IMR-90 (cell line): Measurements from ENCODE around the gene VPS33A. TPM values are rescaled to one million over a fixed set of nuclear protein-coding genes. Genes with fewer than 3 reads are reported as not detected.

Experiments used
- ATAC-seq: fragments of 200-7000 bp; cut with Tn5 transposase; 2 replicates; pipeline ENCODE4 v1.9.1; 2020; ENCODE audit warnings: low read depth, mild to moderate bottlenecking, moderate library complexity
- BruUV-seq: library from RNA; stranded (reverse); fragments of 400-500 nt; replicated peaks from 2 replicates; lab custom pipeline; 2021; lab: Mats Ljungman, UMichigan
- CTCF ChIA-PET: fragments of 300-600 bp; formaldehyde crosslinking; extraction: SDS; loops from one replicate; lab custom pipeline; 2021; ENCODE audit warnings: antibody characterized with exemption; lab: Yijun Ruan, JAX
- POLR2A ChIA-PET: fragments of 300-600 bp; sonication (Branson Sonifier 250); formaldehyde crosslinking; loops from one replicate; lab custom pipeline; 2022; ENCODE audit warnings: antibody characterized with exemption; ENCODE audit not compliant: unreplicated experiment; lab: Charles Lee
- DNase-seq: peaks from one replicate; pipeline ENCODE4 v3.0.0; 2013
- H2AFZ ChIP-seq: replicated peaks from 2 replicates; pipeline ENCODE3; 2013; ENCODE audit warnings: low read length, mild to moderate bottlenecking; ENCODE audit not compliant: poor library complexity
- H2AK5ac ChIP-seq: 2 replicates; pipeline ENCODE4 v1.6.1; 2013; ENCODE audit warnings: low read depth, low read length, inconsistent platforms
- H2AK9ac ChIP-seq: replicated peaks from 2 replicates; pipeline ENCODE3; 2013; ENCODE audit warnings: mild to moderate bottlenecking, low read depth, low read length, moderate library complexity; ENCODE audit not compliant: poor library complexity
- H2BK120ac ChIP-seq: 2 replicates; pipeline ENCODE4 v1.6.1; 2013; ENCODE audit warnings: low read depth, low read length, inconsistent platforms
- H2BK15ac ChIP-seq: 3 replicates; pipeline ENCODE4 v1.6.1; 2013; ENCODE audit warnings: low read depth, low read length, inconsistent platforms
- H2BK20ac ChIP-seq: 2 replicates; pipeline ENCODE4 v1.6.1; 2013; ENCODE audit warnings: low read depth, mild to moderate bottlenecking, inconsistent platforms, low read length, moderate library complexity
- H2BK5ac ChIP-seq: 2 replicates; pipeline ENCODE4 v1.6.1; 2013; ENCODE audit warnings: mild to moderate bottlenecking, low read depth, low read length, inconsistent platforms; ENCODE audit not compliant: poor library complexity, severe bottlenecking
- H3K14ac ChIP-seq: replicated peaks from 2 replicates; pipeline ENCODE4 v1.6.1; 2013; ENCODE audit warnings: low read depth, low read length, inconsistent platforms
- H3K18ac ChIP-seq: 2 replicates; pipeline ENCODE4 v1.6.1; 2013; ENCODE audit warnings: low read depth, low read length, control low read depth
- H3K23ac ChIP-seq: 2 replicates; pipeline ENCODE4 v1.6.1; 2013; ENCODE audit warnings: low read depth, low read length, inconsistent platforms
- H3K27ac ChIP-seq: 2 replicates; pipeline ENCODE4 v1.5.1; 2013; ENCODE audit warnings: mild to moderate bottlenecking, control low read depth, low read length; ENCODE audit not compliant: insufficient read depth
- H3K27me3 ChIP-seq: 2 replicates; pipeline ENCODE4 v1.6.1; 2013; ENCODE audit warnings: low read length; ENCODE audit not compliant: control insufficient read depth, insufficient read depth
- H3K36me3 ChIP-seq: 2 replicates; pipeline ENCODE4 v1.6.1; 2013; ENCODE audit warnings: low read length, mixed read lengths; ENCODE audit not compliant: control insufficient read depth, insufficient read depth
- H3K4ac ChIP-seq: 2 replicates; pipeline ENCODE4 v1.6.1; 2013; ENCODE audit warnings: low read depth, low read length, inconsistent platforms
- H3K4me1 ChIP-seq: 2 replicates; pipeline ENCODE4 v1.6.1; 2013; ENCODE audit warnings: low read length, mixed read lengths; ENCODE audit not compliant: control insufficient read depth, insufficient read depth
- H3K4me2 ChIP-seq: 2 replicates; pipeline ENCODE4 v1.6.1; 2013; ENCODE audit warnings: low read depth, mild to moderate bottlenecking, control low read depth, low read length, moderate library complexity
- H3K4me3 ChIP-seq: 2 replicates; pipeline ENCODE4 v1.5.1; 2013; ENCODE audit warnings: low read depth, mild to moderate bottlenecking, control low read depth, low read length, moderate library complexity; ENCODE audit not compliant: insufficient read depth
- H3K56ac ChIP-seq: 2 replicates; pipeline ENCODE4 v1.6.1; 2013; ENCODE audit warnings: low read length, inconsistent platforms; ENCODE audit not compliant: insufficient read depth; ENCODE audit errors: extremely low read depth
- H3K79me1 ChIP-seq, 2 experiments: 2 replicates each; pipeline ENCODE4 v1.6.1; 2013; ENCODE audit warnings: low read length in 2 of 2, inconsistent platforms in 1 of 2, low read depth in 1 of 2
- H3K9ac ChIP-seq: 2 replicates; pipeline ENCODE4 v1.6.1; 2013; ENCODE audit warnings: low read depth, low read length, control low read depth
- H3K9me1 ChIP-seq: 2 replicates; pipeline ENCODE4 v1.6.1; 2013; ENCODE audit warnings: low read length, inconsistent platforms; ENCODE audit not compliant: insufficient read depth
- H3K9me3 ChIP-seq: 2 replicates; pipeline ENCODE4 v1.6.1; 2013; ENCODE audit warnings: low read length; ENCODE audit not compliant: control insufficient read depth, insufficient read depth
- H4K20me1 ChIP-seq: 2 replicates; pipeline ENCODE4 v1.6.1; 2013; ENCODE audit warnings: low read length, inconsistent platforms; ENCODE audit not compliant: insufficient read depth
- H4K5ac ChIP-seq: 2 replicates; pipeline ENCODE4 v1.6.1; 2013; ENCODE audit warnings: mild to moderate bottlenecking, low read depth, low read length, control low read depth
- H4K8ac ChIP-seq, 2 experiments: 2 replicates each; pipeline ENCODE4 v1.6.1; 2013; ENCODE audit warnings: low read depth in 2 of 2, low read length in 2 of 2, control low read depth in 1 of 2, inconsistent platforms in 1 of 2
- H4K91ac ChIP-seq: 2 replicates; pipeline ENCODE4 v1.6.1; 2013; ENCODE audit warnings: low read depth, low read length, inconsistent platforms; ENCODE audit not compliant: insufficient read depth
- MAFK ChIP-seq: IDR thresholded peaks from 2 replicates; pipeline ENCODE4 v1.6.1; 2012; ENCODE audit warnings: low read depth, low read length, improper control_type of control experiment
- MXI1 ChIP-seq: IDR thresholded peaks from 2 replicates; pipeline ENCODE4 v1.6.1; 2012; ENCODE audit warnings: low read depth, mild to moderate bottlenecking, low read length, moderate library complexity, borderline replicate concordance
- NFE2L2 ChIP-seq: fragments of 150-350 bp; IDR thresholded peaks from 2 replicates; pipeline ENCODE4 v1.6.1; 2016; ENCODE audit warnings: low read depth, mild to moderate bottlenecking, low read length
- POLR2A ChIP-seq: IDR thresholded peaks from 2 replicates; pipeline ENCODE4 v1.6.1; 2012; ENCODE audit warnings: mild to moderate bottlenecking, low read depth, low read length
- RAD21 ChIP-seq: IDR thresholded peaks from 2 replicates; pipeline ENCODE4 v1.6.1; 2012; ENCODE audit warnings: low read length, improper control_type of control experiment
- RCOR1 ChIP-seq: IDR thresholded peaks from 2 replicates; pipeline ENCODE4 v1.6.1; 2012; ENCODE audit warnings: mild to moderate bottlenecking, low read length, improper control_type of control experiment; ENCODE audit not compliant: insufficient replicate concordance
- SMC3 ChIP-seq: fragments of 150-350 bp; IDR thresholded peaks from 2 replicates; pipeline ENCODE4 v1.6.1; 2016; ENCODE audit warnings: low read depth, mild to moderate bottlenecking, antibody characterized with exemption, low read length, moderate library complexity
- WGBS, 2 experiments: methylation state at CpG; one replicate each; pipeline versions ENCODE4 v1.1.5 to v1.1.7; 2013; ENCODE audit warnings: missing lambda C conversion rate in 2 of 2; ENCODE audit not compliant: insufficient read length in 1 of 2; ENCODE audit errors: extremely low coverage in 2 of 2; 5-methylcytosine and 5-hydroxymethylcytosine counted together
- dilution Hi-C: fragments of 300-500 bp; cut with HindIII; formaldehyde crosslinking; loops from one replicate; pipeline ENCODE4 v1.14.3; 2018; ENCODE audit warnings: low sequenced_read_pairs; ENCODE audit not compliant: unreplicated experiment
- in situ Hi-C: fragments of 300-500 bp; cut with MboI; formaldehyde crosslinking; loops from 3 replicates; pipeline ENCODE4 v1.14.3; 2019; ENCODE audit warnings: low sequenced_read_pairs, inconsistent platforms, mixed read lengths
- intact Hi-C: fragments of 100-400 bp; cut with micrococcal nuclease; formaldehyde crosslinking; loops from 2 replicates; pipeline ENCODE4 v1.10.0; 2022
- polyA plus RNA-seq, 3 experiments: library from polyadenylated mRNA; depleted of rRNA; stranded (reverse); fragments of >200 nt; gene quantifications; 2 replicates each; pipeline ENCODE4 v1.2.3, GENCODE V29; 2012; ENCODE audit warnings: low replicate concordance in 1 of 3
- total RNA-seq: library from RNA; depleted of rRNA; stranded (reverse); fragments of >200 nt; gene quantifications from 2 replicates; pipeline ENCODE4 v1.2.3, GENCODE V29; 2012
- TF ChIP-seq, protein P1 (sequence below): conservative IDR thresholded peaks from 2 replicates; pipeline ENCODE4 v1.5.1; 2012; ENCODE audit warnings: mild to moderate bottlenecking, low read depth, low read length, improper control_type of control experiment

The VPS33A gene
- total and polyA plus RNA-seq, 2 of the 4 experiments (the other 2 are of a cell fraction): 14.0 to 20.3 TPM

DNA sequence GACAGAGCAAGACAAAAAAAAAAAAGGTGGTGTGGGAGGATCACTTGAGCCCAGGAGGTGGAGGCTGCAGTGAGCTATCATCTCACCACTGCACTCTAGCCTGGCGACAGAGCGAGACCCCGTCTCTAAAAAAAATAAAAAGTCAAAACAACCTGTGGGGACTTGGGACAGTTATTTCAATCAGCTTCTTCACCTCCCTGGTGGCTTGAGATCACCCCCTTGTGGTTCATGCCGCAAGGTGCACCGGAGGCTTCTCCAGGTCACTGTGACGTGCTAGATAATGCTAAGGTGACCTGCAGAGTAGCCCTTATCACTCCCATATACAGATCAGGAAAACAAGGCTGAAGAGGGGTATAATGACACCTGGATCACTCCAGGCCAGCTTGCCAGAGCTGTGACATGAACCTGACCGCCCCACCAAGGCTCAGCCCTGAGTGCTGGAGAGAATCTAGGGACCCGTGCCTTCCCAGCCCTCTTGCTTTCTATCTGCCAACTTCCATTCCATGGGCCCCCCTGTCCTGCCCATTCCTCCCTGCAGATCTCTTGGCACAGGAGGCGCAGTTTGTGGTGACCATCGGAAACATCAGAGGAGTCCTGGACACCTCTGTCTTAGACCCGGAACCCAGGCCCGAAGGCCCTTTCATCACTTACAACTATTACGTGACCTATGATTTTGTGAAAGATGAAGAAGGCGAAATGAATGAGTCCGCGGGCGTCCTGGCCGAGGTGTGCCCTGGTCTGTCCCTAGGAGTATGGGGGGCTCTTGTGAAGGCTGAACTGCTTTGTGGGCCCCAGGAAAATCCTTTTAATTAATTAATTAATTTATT, 75.2 kb downstream of the VPS33A start:
- no peak overlapping the region for H4K5ac ChIP-seq
- H3K9ac ChIP-seq: no peak overlapping the region
- H3K23ac ChIP-seq: no peak overlapping the region
- no peak overlapping the region; the same call in 1 of the 2 replicates for H2AK5ac ChIP-seq
- H4K20me1 ChIP-seq: no peaks in the 10 kb centered on the region
- no peak overlapping the region for H3K4ac ChIP-seq
- no peak overlapping the region for H3K14ac ChIP-seq
- H4K8ac ChIP-seq: no peak overlapping the region
- H3K9me3 ChIP-seq: peaks cover 2% of the 10 kb centered on the region; the same call in 1 of the 2 replicates
- 100% methylated on average over 1 of the region's 18 CpGs; no CpG with 5 or more reads in 1 of the 2 experiments for WGBS, 2 experiments
- ChIA-PET CTCF (interaction anchor here (0.6 to 1.8 kb wide), 5 partner anchors 25 to 275 kb away, joined by 3 to 11 read pairs (median 4); no protein-coding TSS in a partner anchor), POLR2A (no interaction called here)
- H3K18ac ChIP-seq: no peak overlapping the region
- H2BK120ac ChIP-seq: no peak overlapping the region
- peaks cover 3% of the 10 kb centered on the region; the same call in 1 of the 2 replicates for H3K4me1 ChIP-seq
- DNase-seq: peak; percentile 59
- no peak overlapping the region for H3K4me3 ChIP-seq
- intact Hi-C loops (loop anchor here (1.0 kb wide), 2 partner anchors 60 to 137 kb away; no protein-coding TSS in a partner anchor), dilution Hi-C loops (no loop called here), in situ Hi-C loops (loop anchor here (5.0 kb wide), 2 partner anchors 59 to 134 kb away; no protein-coding TSS in a partner anchor)
- no peak overlapping the region for H4K91ac ChIP-seq
- H3K4me2 ChIP-seq: no peak overlapping the region
- peak overlapping the region; percentile 26 for H2AFZ ChIP-seq
- H2AK9ac ChIP-seq: no peak overlapping the region
- ATAC-seq: peak; percentile 92
- no peak overlapping the region for H3K56ac ChIP-seq
- TF ChIP-seq, protein P1, sequence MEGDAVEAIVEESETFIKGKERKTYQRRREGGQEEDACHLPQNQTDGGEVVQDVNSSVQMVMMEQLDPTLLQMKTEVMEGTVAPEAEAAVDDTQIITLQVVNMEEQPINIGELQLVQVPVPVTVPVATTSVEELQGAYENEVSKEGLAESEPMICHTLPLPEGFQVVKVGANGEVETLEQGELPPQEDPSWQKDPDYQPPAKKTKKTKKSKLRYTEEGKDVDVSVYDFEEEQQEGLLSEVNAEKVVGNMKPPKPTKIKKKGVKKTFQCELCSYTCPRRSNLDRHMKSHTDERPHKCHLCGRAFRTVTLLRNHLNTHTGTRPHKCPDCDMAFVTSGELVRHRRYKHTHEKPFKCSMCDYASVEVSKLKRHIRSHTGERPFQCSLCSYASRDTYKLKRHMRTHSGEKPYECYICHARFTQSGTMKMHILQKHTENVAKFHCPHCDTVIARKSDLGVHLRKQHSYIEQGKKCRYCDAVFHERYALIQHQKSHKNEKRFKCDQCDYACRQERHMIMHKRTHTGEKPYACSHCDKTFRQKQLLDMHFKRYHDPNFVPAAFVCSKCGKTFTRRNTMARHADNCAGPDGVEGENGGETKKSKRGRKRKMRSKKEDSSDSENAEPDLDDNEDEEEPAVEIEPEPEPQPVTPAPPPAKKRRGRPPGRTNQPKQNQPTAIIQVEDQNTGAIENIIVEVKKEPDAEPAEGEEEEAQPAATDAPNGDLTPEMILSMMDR: peak; percentile 83
- TF ChIP-seq NFE2L2 (no peak), RAD21 (peak; percentile 88), MXI1 (no peak), MAFK (no peak), POLR2A (no peak), RCOR1 (no peak), SMC3 (peak; percentile 88)
- no peak overlapping the region for H2BK5ac ChIP-seq
- no peaks in the 10 kb centered on the region for H3K27me3 ChIP-seq
- BruUV-seq: no TSS peak
- H2BK15ac ChIP-seq: no peak overlapping the region
- H3K36me3 ChIP-seq: no peaks in the 10 kb centered on the region
- no peaks in the 10 kb centered on the region for H3K79me1 ChIP-seq
- no peaks in the 10 kb centered on the region for H3K9me1 ChIP-seq
- H2BK20ac ChIP-seq: 0 out of 2 replicates have a peak overlapping the region, but pooled peaks have one; percentile 35
- no peak overlapping the region for H3K27ac ChIP-seq
